HEK293 (cell line): ENCODE results near the gene ABHD4.

Experiments used
- CTCF ChIA-PET: fragments of 350-600 bp; formaldehyde crosslinking; extraction: SDS; loops from one replicate; lab custom pipeline; 2021; ENCODE audit warnings: antibody characterized with exemption; lab: Yijun Ruan, JAX
- POLR2A ChIA-PET: fragments of 300-600 bp; formaldehyde crosslinking; extraction: SDS; loops from one replicate; lab custom pipeline; 2020; ENCODE audit warnings: antibody characterized with exemption, inconsistent platforms; lab: Yijun Ruan, JAX
- H3K27ac ChIP-seq: fragments of 200-500 bp; sonication (Bioruptor generic); 2 replicates; pipeline ENCODE4 v1.5.1; 2014; ENCODE audit warnings: low read depth, low read length, control low read depth, inconsistent platforms; ENCODE audit errors: extremely low read depth
- H3K36me3 ChIP-seq, 2 experiments: fragments of 200-500 bp in 1 of 2; sonication (Bioruptor generic) in 1 of 2; 1 replicate in 1 of 2; 2 replicates in 1 of 2; pipeline ENCODE4 v1.5.1; 2014 to 2017; ENCODE audit warnings: inconsistent platforms in 2 of 2, low read length in 2 of 2; ENCODE audit not compliant: control insufficient read depth in 2 of 2, insufficient read depth in 1 of 2
- H3K4me1 ChIP-seq: fragments of 200-500 bp; sonication (Bioruptor generic); 2 replicates; pipeline ENCODE4 v1.5.1; 2014; ENCODE audit warnings: mild to moderate bottlenecking, low read length, inconsistent platforms; ENCODE audit not compliant: control insufficient read depth, insufficient read depth
- H3K4me3 ChIP-seq: 2 replicates; pipeline ENCODE4 v1.5.1; 2011; ENCODE audit warnings: low read depth, mild to moderate bottlenecking, control low read depth, low read length, moderate library complexity
- H3K9me3 ChIP-seq: fragments of 200-500 bp; sonication (Bioruptor generic); 2 replicates; pipeline ENCODE4 v1.5.1; 2014; ENCODE audit warnings: low read depth, low read length, inconsistent platforms; ENCODE audit not compliant: control insufficient read depth, insufficient read depth
- BCL11A ChIP-seq: fragments of 450-650 bp; formaldehyde crosslinking; IDR thresholded peaks from 2 replicates; pipeline ENCODE4 v1.5.1; 2016; ENCODE audit warnings: low read depth, missing biosample characterization, missing genetic modification characterization
- TRIM28 ChIP-seq: IDR thresholded peaks from 2 replicates; pipeline ENCODE4 v1.6.1; 2011; ENCODE audit warnings: low read length, control low read depth, borderline replicate concordance
- YY2 ChIP-seq: fragments of 450-650 bp; formaldehyde crosslinking; IDR thresholded peaks from 2 replicates; pipeline ENCODE4 v1.5.1; 2016; ENCODE audit warnings: missing biosample characterization, missing genetic modification characterization
- ZBTB7A ChIP-seq: fragments of 450-650 bp; formaldehyde crosslinking; IDR thresholded peaks from 2 replicates; pipeline ENCODE4 v1.5.1; 2016; ENCODE audit warnings: low read depth, missing biosample characterization, missing genetic modification characterization
- ZFHX2 ChIP-seq: fragments of 450-650 bp; formaldehyde crosslinking; conservative IDR thresholded peaks from 2 replicates; pipeline ENCODE4 v1.5.1; 2016; ENCODE audit warnings: missing biosample characterization, missing genetic modification characterization
- ZFP69B ChIP-seq: fragments of 450-650 bp; formaldehyde crosslinking; IDR thresholded peaks from 2 replicates; pipeline ENCODE4 v1.5.1; 2016; ENCODE audit warnings: missing biosample characterization, missing genetic modification characterization
- ZNF214 ChIP-seq: fragments of 450-650 bp; formaldehyde crosslinking; IDR thresholded peaks from 2 replicates; pipeline ENCODE4 v1.5.1; 2017; ENCODE audit warnings: missing biosample characterization, mild to moderate bottlenecking, missing genetic modification characterization, borderline replicate concordance
- ZNF239 ChIP-seq: fragments of 450-650 bp; formaldehyde crosslinking; IDR thresholded peaks from 2 replicates; pipeline ENCODE4 v1.5.1; 2016; ENCODE audit warnings: missing biosample characterization, missing genetic modification characterization
- ZNF558 ChIP-seq: fragments of 450-650 bp; formaldehyde crosslinking; IDR thresholded peaks from 2 replicates; pipeline ENCODE4 v1.5.1; 2016; ENCODE audit warnings: missing biosample characterization, missing genetic modification characterization
- ZNF701 ChIP-seq: fragments of 450-650 bp; formaldehyde crosslinking; IDR thresholded peaks from 2 replicates; pipeline ENCODE4 v1.5.1; 2016; ENCODE audit warnings: missing biosample characterization, missing genetic modification characterization
- ZNF791 ChIP-seq: fragments of 450-650 bp; formaldehyde crosslinking; IDR thresholded peaks from 2 replicates; pipeline ENCODE4 v1.5.1; 2016; ENCODE audit warnings: missing biosample characterization, missing genetic modification characterization
- ZNF792 ChIP-seq: fragments of 450-650 bp; formaldehyde crosslinking; IDR thresholded peaks from 2 replicates; pipeline ENCODE4 v1.5.1; 2016; ENCODE audit warnings: missing biosample characterization, missing genetic modification characterization
- TF ChIP-seq, protein P1 (sequence below): fragments of 450-650 bp; formaldehyde crosslinking; IDR thresholded peaks from 2 replicates; pipeline ENCODE4 v1.5.1; 2016; ENCODE audit warnings: missing biosample characterization, missing genetic modification characterization
- TF ChIP-seq, protein P2 (sequence below): fragments of 450-650 bp; formaldehyde crosslinking; IDR thresholded peaks from 2 replicates; pipeline ENCODE4 v1.5.0; 2017; ENCODE audit warnings: missing biosample characterization, missing genetic modification characterization, borderline replicate concordance
- TF ChIP-seq, protein P3 (sequence below): fragments of 450-650 bp; formaldehyde crosslinking; IDR thresholded peaks from 2 replicates; pipeline ENCODE4 v1.5.1; 2016; ENCODE audit warnings: missing biosample characterization, missing genetic modification characterization

ABHD4 gene

GRCh38 chr14:22554498-22555383 lies 43.4 kb upstream of the ABHD4 start:
- H3K27ac ChIP-seq: no peak overlapping the region
- no peaks in the 10 kb centered on the region for H3K9me3 ChIP-seq
- POLR2A ChIA-PET: no interaction called here
- no peak overlapping the region for H3K4me3 ChIP-seq
- peaks cover 3% of the 10 kb centered on the region; the same call in 1 of the 2 replicates for H3K4me1 ChIP-seq
- no peaks in the 10 kb centered on the region for H3K36me3 ChIP-seq
- TF ChIP-seq ZNF558 (tag by site-specific recombination) (no peak), ZNF701 (tag by site-specific recombination) (no peak), ZNF792 (tag by site-specific recombination) (no peak), ZNF791 (no peak), TRIM28 (no peak), ZFHX2 (tag by site-specific recombination) (no peak), ZFP69B (tag by site-specific recombination) (no peak), ZNF239 (tag by site-specific recombination) (no peak), ZNF214 (no peak), YY2 (tag by site-specific recombination) (no peak), ZBTB7A (tag by site-specific recombination) (no peak), BCL11A (tag by site-specific recombination) (no peak)
- TF ChIP-seq, protein P1, sequence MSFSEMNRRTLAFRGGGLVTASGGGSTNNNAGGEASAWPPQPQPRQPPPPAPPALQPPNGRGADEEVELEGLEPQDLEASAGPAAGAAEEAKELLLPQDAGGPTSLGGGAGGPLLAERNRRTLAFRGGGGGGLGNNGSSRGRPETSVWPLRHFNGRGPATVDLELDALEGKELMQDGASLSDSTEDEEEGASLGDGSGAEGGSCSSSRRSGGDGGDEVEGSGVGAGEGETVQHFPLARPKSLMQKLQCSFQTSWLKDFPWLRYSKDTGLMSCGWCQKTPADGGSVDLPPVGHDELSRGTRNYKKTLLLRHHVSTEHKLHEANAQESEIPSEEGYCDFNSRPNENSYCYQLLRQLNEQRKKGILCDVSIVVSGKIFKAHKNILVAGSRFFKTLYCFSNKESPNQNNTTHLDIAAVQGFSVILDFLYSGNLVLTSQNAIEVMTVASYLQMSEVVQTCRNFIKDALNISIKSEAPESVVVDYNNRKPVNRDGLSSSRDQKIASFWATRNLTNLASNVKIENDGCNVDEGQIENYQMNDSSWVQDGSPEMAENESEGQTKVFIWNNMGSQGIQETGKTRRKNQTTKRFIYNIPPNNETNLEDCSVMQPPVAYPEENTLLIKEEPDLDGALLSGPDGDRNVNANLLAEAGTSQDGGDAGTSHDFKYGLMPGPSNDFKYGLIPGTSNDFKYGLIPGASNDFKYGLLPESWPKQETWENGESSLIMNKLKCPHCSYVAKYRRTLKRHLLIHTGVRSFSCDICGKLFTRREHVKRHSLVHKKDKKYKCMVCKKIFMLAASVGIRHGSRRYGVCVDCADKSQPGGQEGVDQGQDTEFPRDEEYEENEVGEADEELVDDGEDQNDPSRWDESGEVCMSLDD: no peak
- TF ChIP-seq, protein P2, sequence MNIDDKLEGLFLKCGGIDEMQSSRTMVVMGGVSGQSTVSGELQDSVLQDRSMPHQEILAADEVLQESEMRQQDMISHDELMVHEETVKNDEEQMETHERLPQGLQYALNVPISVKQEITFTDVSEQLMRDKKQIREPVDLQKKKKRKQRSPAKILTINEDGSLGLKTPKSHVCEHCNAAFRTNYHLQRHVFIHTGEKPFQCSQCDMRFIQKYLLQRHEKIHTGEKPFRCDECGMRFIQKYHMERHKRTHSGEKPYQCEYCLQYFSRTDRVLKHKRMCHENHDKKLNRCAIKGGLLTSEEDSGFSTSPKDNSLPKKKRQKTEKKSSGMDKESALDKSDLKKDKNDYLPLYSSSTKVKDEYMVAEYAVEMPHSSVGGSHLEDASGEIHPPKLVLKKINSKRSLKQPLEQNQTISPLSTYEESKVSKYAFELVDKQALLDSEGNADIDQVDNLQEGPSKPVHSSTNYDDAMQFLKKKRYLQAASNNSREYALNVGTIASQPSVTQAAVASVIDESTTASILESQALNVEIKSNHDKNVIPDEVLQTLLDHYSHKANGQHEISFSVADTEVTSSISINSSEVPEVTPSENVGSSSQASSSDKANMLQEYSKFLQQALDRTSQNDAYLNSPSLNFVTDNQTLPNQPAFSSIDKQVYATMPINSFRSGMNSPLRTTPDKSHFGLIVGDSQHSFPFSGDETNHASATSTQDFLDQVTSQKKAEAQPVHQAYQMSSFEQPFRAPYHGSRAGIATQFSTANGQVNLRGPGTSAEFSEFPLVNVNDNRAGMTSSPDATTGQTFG (tag by site-specific recombination): no peak
- TF ChIP-seq, protein P3, sequence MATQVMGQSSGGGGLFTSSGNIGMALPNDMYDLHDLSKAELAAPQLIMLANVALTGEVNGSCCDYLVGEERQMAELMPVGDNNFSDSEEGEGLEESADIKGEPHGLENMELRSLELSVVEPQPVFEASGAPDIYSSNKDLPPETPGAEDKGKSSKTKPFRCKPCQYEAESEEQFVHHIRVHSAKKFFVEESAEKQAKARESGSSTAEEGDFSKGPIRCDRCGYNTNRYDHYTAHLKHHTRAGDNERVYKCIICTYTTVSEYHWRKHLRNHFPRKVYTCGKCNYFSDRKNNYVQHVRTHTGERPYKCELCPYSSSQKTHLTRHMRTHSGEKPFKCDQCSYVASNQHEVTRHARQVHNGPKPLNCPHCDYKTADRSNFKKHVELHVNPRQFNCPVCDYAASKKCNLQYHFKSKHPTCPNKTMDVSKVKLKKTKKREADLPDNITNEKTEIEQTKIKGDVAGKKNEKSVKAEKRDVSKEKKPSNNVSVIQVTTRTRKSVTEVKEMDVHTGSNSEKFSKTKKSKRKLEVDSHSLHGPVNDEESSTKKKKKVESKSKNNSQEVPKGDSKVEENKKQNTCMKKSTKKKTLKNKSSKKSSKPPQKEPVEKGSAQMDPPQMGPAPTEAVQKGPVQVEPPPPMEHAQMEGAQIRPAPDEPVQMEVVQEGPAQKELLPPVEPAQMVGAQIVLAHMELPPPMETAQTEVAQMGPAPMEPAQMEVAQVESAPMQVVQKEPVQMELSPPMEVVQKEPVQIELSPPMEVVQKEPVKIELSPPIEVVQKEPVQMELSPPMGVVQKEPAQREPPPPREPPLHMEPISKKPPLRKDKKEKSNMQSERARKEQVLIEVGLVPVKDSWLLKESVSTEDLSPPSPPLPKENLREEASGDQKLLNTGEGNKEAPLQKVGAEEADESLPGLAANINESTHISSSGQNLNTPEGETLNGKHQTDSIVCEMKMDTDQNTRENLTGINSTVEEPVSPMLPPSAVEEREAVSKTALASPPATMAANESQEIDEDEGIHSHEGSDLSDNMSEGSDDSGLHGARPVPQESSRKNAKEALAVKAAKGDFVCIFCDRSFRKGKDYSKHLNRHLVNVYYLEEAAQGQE (tag by site-specific recombination): no peak
- TF ChIP-seq, all 188 proteins: peak for 0
- CTCF ChIA-PET: interaction anchor here (0.5 to 4.5 kb wide), 14 partner anchors 13 to 345 kb away, joined by 3 to 50 read pairs (median 14); partner anchors contain the start of gene OXA1L
